Stimulated activated CD8-positive, alpha-beta memory T cell treated with anti-CD3 and anti-CD28 coated beads, Interleukin-4, amount 100 ng/mL, for 4 hours (primary cell): Measurements from ENCODE around the gene TOR4A.

ENCODE experiments used
- DNase-seq, 2 donors: peaks; one replicate each; pipeline ENCODE4 v3.0.0-alpha.2; 2020; ENCODE audit warnings: low read depth in 2 of 2, low spot score in 1 of 2

The TOR4A gene

DNA sequence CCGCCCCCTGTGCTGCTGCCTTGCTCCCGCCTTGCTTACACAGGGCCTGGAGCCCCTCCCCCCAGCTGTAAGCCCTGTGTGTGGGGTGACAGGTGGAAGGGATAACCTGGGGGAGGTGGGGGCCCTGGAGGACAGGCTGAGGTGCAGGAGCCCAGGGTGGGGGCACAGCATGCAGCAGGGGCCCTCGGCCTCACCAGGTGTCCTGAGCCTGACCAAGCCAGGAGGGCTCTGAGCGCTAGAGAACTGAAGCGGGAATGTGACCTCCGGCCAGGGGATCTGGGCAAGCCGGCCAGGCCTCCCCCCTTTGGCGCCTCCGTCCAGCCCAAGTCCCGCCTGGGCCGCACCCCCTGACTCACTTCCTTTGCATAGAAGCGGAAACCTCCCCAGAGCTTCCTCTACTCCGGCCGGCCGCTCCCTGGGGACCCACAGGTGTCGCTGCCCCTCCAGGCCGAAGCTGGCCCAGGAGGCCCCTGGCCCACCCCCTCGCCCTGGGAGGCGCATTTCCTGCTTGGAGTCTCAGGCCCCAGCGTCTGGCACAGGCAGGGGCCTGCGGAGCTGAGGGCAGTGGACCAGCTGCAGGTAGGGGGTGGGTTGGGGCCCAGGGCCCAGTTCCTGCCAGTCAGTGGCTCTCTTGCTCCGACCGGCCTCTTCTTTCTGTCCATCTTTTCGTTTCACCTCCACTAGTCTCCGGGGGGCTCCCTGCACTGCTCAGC lies at the start of gene TOR4A:
Gene TOR4A (plus strand): TSS at position 398 of the 713 bp plus-strand sequence. CDS start 964 bp downstream, outside the sequence.
- no peak for DNase-seq

DNA sequence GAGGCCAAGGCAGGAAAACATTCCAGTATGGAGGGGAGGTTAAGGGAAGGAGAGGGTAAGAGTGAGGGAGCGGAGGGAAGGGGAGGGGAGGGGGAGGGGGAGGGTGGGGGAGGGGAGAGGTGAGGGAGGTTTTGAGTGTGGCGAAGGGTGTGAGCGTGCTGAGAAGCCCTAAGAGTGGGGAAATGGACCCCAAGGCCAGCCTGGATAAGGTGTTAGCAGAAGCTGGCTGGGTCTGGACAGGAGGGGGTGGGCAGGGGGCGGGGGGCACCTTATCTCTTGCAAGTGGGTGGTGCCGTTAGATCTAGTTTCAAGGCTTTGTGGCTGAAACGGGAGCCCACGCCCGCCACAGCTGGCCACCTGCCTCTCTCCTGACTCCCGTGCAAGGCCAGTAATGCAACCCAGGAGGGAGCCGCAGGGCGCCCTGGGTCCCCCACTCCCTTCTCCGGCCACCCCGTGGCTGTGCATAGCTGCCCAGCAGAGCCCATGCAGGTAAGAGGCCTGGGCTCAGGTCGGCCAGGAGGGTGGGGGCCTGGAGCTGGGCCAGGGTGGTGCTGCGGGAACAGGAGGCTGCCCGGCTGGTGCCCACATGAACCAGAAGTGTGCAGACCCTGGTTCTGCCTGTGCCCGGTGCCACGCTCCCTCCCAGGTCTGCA lies 49.5 kb upstream of the TOR4A start:
- DNase-seq, result no peak

DNA sequence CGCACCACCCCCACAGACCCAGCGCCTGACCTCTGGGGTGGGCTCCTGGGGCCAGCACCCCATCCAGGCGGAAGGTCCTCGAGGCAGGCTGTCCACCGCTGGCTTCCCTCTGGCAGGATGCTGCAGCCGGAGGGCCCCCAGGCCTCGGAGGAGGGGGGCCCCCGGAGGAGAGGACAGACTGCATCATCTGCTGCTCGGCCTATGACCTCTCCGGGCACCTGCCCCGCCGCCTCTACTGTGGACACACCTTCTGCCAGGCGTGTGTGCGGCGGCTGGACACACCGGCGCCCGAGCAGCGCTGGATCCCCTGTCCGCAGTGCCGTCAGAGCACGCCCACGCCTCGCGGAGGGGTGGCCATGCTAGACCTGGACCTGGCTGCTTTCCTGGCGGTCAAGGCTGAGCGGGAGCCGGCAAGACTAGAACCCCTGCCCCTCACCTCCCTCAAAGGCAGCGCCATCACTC lies 49.0 kb upstream of the TOR4A start:
- DNase-seq, result no peak

DNA sequence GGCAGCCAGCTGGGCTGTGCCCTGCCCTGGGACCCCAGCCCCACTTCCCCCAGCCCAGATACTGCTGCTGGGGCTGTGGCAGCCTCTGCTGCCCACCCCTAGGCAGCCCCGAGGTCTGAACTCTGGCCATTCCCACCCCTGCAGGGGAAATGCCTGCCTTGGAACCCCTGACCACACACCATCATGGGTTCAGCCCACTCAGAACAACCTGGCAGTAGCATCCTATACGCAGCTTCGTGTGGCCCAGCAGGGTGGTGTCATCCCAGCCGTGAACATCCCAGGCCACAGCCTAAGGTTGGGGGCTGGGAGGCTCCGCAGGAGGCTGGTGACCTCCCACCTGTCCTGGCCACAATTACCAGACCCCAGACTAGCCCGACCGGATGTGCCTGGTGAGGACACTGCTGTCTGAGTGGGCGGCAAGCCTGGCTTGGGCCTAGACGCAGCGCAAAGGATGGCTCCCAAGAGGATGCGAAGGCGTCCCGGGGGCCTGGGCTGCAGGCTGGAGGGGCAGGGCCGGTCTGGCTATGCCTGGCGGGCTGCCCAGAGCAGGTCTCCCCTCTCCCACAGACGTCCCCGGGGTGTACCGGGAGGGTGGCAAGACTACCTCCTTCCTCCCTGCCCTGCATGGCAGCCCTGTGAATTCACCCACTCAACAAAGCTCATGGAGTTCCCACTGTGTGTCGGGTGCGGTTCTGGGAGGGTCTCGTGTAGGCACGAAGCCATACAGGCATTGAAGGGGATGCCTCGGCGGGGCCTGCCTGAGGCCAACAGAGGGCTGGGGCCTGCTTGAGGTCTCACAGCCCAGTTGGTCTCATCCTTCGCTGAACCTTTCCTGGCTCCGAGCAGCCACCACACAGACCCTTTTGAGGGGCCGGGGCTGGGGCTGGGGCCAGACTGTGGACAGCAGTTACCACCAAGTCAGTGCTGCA lies 48.3 kb upstream of the TOR4A start:
- DNase-seq, result no peak

DNA sequence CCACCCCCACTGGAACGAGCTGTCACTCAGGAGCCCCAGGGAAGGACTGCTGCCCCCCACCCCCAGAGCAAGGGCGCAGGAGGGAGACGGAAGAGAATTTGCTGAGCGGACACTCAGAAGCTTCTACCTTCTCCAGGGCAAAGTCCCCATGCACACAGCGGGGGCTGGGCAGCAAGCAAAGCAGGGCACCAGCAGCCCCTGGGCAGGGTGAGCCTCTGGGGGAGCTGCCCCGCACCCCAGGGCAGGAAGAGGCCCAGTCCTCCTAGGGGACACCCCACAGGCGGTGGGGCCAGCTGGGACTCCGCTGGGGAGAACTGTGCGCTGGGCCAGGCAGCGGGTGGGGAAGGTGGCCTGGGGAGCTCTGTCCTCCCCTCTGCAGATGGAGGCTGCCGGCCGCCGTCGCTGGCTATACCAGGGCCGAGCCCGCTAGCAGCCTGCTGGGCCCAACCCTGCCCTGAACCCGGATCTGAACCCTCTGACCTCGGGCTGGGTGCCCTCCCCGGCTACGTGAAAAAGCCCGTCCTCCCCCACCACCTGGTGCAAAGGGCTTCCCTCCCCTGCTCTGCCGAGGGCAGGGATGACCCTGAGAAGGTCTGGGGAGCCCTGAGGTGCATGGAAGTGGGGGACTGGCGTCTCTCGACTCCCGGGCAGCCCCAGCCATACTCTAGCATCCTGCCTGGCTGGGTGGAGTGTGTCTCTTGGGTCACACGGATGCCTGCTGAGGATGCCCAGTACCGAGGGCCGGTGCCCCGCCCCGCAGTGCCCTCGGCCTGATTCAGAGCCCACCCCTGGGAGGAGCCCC lies 47.4 kb upstream of the TOR4A start:
- DNase-seq, result no peak

DNA sequence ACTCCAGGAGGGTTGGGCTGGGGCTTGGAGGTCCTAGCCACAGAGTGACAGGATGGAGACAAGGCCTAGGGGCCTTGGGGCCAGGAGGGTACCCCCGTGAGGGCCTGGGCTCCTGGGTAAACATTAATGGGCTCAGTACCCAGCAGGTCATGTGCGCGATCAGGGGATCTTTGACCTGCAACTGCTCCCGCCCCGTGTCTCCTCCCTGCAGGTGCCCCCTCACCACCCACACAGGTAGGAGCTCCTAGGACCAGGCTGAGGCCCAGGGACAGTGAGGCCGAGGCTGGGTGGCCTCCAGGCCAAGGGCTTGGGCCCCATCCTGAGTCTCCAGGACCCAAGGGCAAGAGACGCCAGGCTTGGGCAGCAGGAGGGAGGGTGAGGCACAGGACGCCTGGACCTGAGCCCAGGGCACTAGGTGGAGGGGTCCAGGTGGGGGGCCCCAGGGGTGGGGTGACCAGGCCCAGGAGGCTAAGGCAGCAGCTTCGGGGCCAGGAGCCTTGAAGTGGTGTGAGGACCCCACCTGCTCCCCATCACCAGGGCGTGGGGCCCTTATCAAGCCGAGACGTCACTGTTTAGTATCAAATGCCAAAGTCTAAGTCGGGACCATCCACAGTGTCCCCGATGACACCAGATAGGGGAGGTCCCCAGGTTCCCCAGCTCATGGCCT lies 46.7 kb upstream of the TOR4A start, which contains the start of gene SLC34A3:
Gene SLC34A3 (plus strand): TSS at position 197 of the 667 bp plus-strand sequence. CDS start 802 bp downstream, outside the sequence.
- DNase-seq, result no peak

DNA sequence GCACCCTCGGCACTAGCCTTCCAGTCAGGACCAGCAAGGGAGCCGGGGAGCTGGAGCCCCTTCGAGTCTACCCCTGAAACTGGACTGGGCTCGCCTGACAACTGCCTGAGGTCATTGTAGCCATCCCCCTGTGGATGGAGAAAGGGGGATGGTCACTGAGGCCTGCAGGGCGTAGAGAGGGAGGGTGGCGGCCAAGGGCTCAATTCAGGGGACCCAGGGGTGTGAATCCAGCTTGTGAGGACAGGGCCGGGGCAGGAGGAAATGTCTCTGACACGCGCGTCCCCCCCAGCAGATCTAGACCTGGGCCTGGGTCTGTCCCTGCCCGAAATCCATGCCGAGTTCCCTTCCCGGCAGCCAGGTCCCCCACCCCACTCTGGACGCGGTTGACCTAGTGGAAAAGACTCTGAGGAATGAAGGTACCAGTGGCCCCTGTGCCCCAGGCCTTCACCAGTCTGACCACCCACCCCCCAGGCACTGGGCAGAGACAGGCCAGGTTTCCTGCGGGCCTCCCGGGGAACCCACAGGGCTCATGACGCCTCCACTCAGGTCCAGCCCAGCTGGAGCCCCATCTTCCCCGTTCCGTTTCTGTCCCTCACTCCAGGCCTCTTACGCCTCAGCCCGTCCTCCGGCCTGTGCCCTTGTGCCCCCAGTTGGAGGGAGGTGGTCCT lies 46.0 kb upstream of the TOR4A start:
- no peak for DNase-seq

DNA sequence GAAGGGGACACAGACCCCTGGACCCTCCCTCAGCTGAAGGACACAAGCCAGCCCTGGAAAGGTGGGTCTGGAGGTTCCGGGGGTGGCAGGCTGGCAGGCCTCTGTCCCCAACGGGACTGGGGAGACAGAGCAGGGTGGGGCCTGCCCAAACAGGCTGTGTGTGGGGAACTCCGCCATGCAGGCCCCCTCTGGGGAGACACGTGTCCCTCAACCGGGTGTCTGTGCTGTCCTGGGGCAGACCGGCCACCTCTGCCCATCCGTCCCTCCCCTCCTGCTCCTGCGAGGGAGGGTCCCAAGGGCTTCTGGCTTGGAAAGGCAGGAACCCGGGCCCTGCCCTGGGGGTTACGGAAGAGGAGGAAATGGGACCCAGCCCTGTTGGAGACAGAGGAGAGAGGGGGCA lies 45.4 kb upstream of the TOR4A start:
- DNase-seq, result no peak

DNA sequence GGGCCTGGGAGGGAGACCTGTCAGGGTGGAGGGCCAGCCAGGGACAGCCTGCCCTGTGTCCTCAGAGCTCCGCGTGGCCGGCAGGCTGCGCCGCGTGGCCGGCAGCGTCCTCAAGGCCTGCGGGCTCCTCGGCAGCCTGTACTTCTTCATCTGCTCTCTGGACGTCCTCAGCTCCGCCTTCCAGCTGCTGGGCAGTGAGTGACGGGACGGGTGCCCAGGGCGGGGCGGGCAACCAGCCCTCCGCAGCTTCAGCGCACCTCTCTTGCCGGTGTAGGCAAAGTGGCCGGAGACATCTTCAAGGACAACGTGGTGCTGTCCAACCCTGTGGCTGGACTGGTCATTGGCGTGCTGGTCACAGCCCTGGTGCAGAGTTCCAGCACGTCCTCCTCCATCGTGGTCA lies 45.0 kb upstream of the TOR4A start:
- no peak for DNase-seq

DNA sequence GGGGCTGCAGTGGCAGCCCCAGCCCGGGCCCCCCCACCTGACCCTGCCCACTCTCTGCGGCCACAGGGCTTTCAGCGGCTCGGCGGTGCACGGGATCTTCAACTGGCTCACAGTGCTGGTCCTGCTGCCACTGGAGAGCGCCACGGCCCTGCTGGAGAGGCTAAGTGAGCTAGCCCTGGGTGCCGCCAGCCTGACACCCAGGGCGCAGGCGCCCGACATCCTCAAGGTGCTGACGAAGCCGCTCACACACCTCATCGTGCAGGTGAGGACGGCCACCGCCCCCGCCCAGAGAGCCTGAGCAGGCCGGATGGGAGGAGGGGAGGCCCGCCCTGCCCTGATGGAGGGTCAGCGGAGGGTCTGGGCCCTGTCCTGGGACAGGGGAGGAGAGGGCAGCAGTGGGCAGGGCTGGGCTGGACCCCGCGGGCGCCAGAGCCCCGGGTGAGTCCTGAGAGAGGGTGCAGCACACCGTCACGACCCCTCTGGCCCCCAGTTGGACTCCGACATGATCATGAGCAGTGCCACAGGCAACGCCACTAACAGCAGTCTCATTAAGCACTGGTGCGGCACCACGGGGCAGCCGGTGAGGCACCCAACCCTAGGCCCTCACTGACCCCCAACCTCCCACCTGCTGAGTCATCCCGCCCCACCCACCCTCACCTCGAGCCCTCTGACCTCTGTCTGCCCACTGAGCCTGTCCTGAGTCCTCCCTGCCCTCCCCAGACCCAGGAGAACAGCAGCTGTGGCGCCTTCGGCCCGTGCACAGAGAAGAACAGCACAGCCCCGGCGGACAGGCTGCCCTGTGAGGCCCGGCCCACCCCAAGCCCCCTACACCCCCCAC lies 44.2 kb upstream of the TOR4A start:
- DNase-seq, result no peak

DNA sequence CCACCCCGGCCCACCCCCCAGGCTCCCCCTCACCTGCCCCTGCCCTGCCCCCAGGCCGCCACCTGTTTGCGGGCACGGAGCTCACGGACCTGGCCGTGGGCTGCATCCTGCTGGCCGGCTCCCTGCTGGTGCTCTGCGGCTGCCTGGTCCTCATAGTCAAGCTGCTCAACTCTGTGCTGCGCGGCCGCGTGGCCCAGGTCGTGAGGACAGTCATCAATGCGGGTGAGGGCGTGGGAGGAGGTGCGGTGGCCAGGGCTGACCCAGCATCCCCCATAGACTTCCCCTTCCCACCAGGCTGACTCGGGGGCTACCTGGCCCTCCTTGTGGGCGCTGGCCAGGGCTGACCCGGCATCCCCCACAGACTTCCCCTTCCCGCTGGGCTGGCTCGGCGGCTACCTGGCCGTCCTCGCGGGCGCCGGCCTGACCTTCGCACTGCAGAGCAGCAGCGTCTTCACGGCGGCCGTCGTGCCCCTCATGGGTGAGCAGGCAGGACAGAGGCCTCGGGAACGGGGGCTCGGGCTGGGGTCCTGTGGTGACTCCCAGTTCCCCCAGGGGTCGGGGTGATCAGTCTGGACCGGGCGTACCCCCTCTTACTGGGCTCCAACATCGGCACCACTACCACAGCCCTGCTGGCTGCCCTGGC lies 43.4 kb upstream of the TOR4A start:
- no peak for DNase-seq

DNA sequence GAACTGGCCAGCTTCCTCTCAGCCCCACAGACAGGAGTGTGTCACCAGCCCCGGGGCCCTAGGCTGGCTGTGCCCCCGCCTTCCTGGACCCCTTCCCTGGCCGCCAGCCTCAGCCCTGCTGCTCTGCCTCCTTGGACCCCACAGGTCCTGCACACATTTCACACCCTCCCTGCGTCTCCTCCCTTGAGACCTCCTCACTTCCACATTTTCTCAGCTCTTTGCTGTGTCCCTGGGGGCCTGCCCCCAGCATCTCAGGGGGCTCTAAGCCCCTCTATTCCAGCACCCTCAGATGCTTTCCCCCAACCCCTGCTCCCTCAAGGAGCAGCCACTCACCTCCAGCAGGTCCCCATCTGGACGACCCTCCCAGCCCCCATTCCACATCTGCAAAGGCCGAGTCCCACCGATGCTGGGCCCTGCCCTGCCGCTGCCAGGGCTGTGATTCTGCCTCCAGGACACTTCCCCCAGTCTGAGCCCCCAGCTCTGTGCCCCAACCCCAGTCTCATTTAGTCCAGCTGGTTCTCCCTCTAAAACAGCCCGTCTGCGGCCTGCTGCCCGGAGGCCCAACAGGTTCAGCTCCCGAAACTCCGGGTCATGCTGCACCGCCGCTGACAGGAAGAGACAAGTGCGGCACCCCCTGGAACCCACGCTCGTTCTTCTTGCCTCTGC lies 42.6 kb upstream of the TOR4A start:
- DNase-seq, result no peak

DNA sequence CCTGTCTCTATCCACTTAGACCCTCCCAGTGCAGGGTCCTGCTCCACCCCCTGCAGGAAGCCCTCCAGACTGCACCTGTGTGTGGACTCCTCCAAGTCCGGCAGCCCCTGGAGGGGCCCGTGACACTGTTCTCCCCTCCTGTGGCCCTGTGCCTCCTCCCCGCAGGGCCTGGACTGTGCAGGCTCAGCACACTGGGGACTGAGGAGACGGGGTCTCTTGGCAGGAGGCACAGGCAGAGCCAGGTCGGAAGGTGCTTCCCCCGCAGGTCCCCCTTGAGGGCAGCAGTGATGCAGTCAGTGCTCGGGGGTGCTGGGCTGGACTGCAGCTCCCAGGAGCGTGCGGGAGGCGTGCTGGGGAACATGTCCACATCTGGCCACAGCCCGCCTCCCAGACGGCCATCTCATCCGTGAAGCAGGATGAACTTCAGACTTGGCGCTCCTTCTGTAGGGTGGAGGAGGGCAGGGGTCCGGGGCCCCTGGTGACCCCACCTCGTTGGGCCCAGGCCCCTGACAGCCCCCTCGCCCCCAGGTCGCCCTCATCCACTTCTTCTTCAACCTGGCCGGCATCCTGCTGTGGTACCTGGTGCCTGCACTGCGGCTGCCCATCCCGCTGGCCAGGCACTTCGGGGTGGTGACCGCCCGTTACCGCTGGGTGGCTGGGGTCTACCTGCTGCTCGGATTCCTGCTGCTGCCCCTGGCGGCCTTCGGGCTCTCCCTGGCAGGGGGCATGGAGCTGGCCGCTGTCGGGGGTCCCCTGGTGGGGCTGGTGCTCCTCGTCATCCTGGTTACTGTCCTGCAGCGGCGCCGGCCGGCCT lies 41.9 kb upstream of the TOR4A start:
- DNase-seq, result no peak

DNA sequence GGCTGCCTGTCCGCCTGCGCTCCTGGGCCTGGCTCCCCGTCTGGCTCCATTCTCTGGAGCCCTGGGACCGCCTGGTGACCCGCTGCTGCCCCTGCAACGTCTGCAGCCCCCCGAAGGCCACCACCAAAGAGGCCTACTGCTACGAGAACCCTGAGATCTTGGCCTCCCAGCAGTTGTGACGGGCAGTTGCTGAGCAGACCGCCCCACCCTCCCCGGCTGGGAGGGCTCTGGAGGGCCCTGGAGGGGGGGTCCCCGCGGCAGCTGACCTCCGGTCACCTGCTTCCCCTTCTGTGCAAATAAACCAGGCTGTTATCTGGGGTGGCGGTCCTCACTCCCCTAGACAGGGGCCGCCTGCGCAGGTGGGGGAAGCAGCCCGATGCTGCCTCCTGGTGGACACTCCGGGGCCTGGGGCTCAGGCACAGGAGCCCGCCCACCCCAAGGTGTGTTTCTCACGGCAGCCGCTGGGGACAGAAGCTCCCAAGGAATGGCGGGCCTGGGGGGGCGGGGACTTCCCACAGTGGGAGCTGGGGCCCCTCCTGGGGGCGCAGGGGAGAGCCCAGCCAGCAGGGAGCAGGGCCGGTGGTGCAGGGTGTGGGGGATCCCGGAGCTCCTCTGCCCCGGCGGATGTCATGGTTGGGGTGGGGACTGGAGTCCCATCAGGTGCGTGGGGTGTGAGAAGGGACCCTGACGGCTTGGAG lies 41.1 kb upstream of the TOR4A start:
- peak; percentile 78 to 79 for DNase-seq

DNA sequence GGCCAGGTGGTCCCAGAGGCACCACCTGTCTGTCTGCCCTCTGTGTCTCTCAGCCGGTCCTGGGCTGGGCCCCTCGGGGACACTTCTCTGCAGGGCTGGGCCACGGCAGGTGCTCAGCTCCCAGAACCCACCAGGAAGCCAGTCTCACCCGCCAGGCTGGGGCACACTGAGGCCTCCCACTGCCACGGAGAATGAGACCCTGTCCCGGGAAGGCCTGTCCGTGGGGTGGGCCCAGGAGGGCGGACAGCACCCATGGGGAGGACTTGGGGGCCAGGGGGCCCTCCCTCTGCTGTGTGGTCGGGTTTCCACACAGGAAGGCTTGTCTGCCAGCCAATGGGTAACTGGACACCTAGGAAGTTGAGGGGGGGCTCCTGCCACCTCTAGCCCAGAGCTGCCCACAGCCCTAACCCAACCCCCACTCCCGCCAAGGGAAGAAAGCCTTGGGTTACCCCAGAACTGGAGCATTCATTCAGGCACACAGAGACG lies 40.5 kb upstream of the TOR4A start:
- no peak for DNase-seq
